GM12801 (cell line): ENCODE data around the gene GABRA5.

Experiments used
- TF ChIP-seq, protein P1 (sequence below): IDR thresholded peaks from one replicate; pipeline ENCODE4 v1.5.1; 2011; ENCODE audit warnings: control low read depth; ENCODE audit not compliant: insufficient read length; ENCODE audit errors: extremely low read depth

GABRA5 gene

DNA sequence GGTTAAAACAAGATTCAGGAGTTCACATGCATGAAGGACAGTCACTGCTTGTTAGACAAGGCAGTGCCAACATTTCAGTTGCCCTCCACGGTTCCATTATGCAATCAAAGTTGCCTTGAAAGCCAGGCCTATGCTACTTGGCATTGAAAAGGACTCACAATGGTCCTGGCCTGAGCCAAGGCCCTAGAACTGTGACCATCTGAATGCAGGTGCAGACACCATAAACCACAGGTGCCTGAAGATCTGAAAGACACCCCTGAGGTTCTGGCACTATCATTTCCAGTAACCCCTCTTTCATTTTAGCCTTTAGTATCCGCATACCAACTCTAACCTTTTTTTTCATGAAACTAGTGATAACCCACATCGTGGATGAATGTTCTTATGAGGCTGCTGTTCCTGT lies 2.8 kb downstream of the GABRA5 start:
- TF ChIP-seq, protein P1, sequence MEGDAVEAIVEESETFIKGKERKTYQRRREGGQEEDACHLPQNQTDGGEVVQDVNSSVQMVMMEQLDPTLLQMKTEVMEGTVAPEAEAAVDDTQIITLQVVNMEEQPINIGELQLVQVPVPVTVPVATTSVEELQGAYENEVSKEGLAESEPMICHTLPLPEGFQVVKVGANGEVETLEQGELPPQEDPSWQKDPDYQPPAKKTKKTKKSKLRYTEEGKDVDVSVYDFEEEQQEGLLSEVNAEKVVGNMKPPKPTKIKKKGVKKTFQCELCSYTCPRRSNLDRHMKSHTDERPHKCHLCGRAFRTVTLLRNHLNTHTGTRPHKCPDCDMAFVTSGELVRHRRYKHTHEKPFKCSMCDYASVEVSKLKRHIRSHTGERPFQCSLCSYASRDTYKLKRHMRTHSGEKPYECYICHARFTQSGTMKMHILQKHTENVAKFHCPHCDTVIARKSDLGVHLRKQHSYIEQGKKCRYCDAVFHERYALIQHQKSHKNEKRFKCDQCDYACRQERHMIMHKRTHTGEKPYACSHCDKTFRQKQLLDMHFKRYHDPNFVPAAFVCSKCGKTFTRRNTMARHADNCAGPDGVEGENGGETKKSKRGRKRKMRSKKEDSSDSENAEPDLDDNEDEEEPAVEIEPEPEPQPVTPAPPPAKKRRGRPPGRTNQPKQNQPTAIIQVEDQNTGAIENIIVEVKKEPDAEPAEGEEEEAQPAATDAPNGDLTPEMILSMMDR = no peak

DNA sequence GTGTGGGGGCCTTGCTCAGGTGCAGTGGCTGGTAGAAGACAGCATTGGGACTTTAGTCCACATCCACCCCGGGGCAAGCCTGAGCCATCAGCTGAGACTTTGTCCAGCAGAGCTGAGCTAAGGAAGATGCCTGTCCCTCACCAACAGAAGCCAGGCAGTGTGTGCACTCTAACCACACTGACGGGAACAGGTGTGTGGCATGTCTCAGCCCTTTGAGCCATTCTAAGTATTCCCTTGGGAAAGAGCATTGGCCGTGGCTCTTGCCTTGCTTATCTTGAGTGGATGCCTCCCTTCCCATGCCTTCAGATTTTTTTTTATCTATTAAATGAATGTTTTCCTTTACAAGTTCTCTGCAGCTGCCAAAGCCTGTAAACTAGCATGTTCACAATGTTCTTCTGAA lies 3.5 kb downstream of the GABRA5 start:
- TF ChIP-seq, protein P1 = no peak

DNA sequence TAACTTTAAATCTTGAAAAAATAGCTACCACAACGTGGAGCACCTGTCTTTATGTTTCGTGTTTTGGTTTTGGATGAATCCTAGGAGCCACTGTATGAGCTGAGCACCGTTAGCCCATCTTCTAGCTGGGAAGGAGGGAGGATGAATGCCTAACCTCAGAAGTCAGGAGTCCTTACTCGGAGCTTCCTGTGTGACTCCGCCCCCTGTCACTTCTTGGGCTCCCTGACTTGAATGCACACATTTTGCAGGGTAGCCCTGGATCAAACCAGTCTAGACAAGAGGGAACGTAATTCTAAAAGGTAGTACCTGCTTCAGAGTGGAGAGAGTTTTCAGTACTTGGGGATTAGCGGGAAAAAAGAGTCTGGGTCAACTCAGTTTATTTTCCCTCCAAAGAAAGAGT lies 5.3 kb downstream of the GABRA5 start:
- TF ChIP-seq, protein P1 = no peak

DNA sequence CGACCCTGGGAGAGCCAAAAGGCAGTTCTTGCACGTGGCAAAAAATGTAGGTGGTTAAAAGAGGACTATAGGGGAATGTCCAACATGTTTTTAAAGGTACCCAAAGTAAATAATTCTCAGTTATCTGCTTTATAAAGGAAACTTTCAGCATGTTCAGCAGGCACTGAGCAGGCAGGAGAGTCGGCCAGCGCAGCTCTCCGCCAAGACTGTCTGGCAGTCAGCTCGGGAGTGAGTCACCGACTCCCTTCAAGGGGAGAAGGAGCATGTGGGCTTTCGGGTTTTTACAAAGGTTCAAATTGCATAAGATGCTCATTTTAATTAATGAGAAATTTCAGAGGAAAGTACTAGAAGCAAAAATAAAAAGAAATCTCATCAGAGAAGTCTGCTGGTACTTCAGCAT lies 7.0 kb downstream of the GABRA5 start:
- TF ChIP-seq, protein P1 = no peak

DNA sequence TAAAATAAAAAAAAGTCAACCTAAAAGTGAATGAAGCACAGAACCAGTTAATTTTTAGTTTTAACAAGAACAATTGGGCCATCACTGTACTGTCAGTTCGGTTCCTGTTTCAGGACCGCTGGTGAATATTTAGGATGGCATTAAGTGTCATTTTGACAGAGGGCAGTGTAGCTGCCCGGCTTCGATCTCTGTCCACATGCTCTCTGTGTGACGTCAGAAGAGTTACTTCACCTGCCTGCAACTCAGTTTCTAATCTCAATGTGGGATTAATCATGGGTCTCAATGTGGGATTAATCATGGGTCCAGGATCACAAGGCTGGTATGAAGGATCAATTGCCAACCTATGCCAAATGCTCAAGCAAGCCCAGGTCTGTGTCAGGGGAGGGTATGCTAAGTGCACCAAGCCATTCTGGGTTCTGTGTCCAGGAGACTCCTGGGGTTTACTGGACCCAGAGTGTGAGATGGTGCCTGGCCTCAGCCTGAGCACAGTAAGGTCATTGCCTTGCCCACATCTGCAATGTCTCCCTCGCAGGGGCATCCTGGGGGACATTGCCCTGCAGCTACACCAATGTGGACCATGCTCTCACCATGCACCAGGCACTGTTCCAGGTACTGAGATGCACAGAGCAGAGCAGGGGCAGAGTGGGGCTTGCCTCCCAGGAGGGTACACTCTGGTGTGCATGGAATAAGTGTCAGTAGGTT lies 8.1 kb downstream of the GABRA5 start:
- TF ChIP-seq, protein P1 = no peak

DNA sequence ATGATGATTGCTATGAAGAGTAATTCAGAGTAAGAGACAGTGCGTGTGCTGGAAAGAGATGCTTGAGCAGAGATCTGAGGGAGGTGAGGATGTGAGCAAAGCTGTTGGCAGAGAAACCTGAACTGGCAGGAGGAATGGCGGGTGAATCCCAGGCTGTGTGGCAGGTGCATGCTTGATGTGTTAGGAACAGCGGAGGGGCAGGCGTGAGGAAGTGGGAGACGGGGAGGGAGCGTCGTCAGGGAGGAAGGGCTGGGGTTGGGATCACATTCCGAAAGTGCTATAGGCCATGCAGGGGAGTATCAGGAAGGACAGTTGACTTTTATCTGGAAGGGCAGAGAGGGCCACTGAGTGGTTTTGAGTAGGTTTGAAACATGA lies 8.6 kb downstream of the GABRA5 start:
- TF ChIP-seq, protein P1 = no peak

DNA sequence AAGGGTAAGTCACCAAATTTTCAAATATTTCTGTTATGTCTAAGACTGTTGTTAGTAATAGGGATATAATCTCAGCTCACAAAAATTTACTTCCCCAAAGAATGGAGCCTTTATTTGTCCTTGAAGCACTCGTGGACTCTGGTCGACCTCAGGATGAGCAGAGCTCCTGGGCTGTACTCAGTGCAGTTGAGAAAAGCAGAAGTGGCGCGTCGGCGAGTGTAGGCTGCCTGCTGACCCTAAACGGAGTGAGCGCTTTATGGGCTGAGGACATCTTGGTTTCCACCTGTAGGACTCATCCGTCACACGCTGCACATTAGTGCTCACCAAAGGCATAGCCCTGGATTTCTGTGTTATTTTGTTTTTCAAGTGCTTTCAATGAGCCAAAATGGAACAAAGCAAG lies 11.0 kb downstream of the GABRA5 start:
- TF ChIP-seq, protein P1 = no peak
